EH (cell line): ENCODE data around the gene B4GALNT4.
A peak's percentile ranks its signal among the peaks of the same experiment; 100 is the strongest.
"Not testable (repeated sequence)": the region's sequence is repeated elsewhere in the genome, so short reads cannot be mapped to it uniquely, and the experiment has no call there.

ENCODE experiments used
- DNase-seq: peaks from one replicate; pipeline ENCODE4 v3.0.0-alpha.2; 2015; ENCODE audit warnings: low read depth

B4GALNT4 gene, protein sequence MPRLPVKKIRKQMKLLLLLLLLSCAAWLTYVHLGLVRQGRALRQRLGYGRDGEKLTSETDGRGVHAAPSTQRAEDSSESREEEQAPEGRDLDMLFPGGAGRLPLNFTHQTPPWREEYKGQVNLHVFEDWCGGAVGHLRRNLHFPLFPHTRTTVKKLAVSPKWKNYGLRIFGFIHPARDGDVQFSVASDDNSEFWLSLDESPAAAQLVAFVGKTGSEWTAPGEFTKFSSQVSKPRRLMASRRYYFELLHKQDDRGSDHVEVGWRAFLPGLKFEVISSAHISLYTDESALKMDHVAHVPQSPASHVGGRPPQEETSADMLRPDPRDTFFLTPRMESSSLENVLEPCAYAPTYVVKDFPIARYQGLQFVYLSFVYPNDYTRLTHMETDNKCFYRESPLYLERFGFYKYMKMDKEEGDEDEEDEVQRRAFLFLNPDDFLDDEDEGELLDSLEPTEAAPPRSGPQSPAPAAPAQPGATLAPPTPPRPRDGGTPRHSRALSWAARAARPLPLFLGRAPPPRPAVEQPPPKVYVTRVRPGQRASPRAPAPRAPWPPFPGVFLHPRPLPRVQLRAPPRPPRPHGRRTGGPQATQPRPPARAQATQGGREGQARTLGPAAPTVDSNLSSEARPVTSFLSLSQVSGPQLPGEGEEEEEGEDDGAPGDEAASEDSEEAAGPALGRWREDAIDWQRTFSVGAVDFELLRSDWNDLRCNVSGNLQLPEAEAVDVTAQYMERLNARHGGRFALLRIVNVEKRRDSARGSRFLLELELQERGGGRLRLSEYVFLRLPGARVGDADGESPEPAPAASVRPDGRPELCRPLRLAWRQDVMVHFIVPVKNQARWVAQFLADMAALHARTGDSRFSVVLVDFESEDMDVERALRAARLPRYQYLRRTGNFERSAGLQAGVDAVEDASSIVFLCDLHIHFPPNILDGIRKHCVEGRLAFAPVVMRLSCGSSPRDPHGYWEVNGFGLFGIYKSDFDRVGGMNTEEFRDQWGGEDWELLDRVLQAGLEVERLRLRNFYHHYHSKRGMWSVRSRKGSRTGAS

DNA sequence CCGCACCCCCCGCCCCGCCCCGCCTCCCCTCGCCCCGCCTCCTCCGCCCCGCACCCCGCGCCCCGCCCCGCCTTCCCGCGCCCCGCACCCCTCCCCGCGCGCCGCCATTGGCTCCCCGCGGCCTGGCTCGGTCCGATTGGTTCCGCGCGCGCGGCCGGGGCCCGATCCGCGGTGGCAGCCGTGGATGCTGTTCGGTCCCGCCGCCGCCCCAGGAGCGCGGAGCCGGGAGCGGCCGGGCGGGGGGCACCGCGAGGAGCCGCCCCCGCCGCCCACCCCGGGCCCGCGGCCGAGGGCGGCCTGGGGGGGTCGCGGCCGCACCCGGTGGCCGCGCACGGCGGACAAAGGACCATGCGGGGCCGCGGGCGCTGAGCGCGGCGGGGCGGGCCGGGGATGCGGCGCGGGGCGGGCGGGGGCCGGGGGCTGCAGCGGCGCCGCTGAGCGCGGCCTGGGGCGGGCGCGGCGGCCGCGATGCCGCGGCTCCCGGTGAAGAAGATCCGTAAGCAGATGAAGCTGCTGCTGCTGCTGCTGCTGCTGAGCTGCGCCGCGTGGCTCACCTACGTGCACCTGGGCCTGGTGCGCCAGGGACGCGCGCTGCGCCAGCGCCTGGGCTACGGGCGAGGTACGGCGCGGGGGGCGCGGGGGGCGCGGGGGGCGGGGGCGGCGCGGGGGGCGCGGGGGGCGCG lies at the start of gene B4GALNT4:
B4GALNT4 (plus strand) TSS at position 164 of the 683 bp plus-strand sequence; CDS start at position 469, 305 bp downstream.
- peak; percentile 54 for DNase-seq

DNA sequence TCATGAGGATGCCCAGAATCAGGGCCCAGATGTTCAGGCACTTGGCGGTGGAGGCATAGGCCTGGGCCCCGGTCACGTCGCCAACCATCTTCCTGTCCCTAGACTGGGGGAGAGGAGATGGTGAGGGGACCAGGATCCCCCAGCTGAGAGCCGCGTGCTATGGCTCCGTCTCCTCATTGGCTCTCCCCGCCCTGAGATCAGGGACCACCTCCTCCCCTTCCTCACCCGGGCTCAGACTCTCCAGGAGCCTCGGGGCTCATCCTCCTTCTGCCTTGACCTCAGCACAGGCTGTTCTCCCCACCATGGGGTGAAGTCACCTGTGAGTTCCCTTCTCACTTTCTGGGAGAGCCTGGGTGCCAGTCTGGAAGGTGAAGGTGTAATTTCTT lies 49.4 kb upstream of the B4GALNT4 start:
- not testable (repeated sequence) for DNase-seq

DNA sequence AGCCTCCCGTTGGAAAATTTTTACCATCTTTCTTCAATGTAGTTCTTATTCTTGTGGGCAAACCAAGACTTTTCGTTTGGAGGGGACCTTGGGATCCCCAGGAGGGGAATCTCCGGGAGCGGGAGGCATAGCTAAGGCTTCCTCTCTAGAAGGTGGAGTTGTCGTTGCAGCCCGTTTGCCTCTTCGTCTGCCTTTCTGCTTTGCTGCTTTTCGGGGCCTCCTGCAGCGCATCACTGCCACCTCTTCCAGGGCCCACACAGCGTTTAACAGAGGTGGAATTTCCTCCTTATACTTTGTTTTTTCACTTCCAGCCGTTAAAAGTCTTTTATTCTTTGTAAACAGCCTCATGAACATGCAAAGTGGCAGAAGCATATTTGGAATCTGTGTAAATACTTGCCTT lies 45.1 kb upstream of the B4GALNT4 start:
- no peak for DNase-seq

DNA sequence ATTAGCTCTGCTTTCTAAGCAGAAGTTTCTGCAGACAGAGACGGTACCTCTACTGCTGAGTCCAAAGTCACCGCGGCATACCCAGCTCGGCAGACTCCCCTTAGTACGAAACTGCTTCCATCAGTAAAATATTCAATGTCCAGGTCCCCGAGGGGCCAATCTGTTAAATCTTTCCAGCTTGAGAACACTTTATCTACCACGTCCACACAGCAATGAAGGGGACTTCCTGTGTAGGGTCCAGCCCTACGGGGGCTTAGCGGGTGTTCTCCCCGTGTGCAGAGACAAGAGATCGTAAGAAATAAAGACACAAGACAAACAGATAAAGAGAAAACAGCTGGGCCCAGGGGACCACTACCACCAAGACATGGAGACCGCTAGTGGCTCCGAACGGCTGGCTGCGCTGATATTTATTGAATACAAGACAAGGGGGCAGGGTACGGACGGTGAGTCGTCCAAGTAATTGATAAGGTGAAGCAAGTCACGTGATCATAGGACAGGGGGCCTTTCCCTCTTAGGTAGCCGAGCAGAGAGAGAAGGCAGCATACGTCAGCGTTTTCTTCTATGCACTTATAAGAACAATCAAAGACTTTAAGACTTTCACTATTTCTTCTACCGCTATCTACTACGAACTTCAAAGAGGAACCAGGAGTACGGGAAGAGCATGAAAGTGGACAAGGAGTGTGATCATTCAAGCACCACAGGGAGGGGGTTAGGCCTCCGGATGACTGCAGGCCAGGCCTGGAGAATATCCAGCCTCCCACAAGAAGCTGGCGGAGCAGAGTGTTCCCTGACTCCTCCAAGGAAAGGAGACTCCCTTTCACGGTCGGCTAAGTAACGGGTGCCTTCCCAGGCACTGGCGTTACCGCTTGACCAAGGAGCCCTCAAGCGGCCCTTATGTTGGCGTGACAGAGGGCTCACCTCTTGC lies 44.4 kb upstream of the B4GALNT4 start:
- not testable (repeated sequence) for DNase-seq

DNA sequence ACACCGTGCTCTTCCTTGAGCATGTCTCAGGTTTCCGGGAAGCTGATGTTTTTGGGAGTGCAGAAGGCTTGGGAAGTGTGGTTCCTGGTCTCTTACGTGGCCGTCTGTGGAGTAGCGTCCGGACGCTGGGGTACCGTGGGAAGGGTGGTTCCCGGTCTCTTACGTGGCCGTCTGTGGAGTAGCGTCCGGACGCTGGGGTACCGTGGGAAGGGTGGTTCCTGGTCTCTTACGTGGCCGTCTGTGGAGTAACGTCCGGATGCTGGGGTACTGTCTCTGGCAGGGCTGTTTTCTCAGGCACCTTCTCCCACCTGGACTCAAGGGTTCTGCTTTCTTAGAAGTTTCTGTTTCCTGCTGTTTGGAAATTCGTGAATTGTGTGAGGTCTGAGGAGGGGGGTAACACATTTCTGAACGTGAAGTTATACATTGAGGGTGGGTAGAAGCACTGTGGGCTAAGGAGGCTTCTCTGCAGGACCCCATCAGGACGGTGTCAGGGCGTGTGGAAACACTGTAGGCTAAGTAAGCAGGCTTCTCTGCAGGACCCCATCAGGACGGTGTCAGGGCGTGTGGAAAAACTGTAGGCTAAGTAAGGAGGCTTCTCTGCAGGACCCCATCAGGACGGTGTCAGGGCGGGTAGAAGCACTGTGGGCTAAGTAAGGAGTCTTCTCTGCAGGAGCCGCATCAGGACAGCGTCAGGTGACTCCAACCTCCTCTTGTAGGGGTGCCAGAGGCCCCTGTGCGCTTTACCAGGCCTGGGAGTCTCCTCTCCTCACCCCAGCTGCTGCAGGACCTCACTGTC lies 43.3 kb upstream of the B4GALNT4 start:
- no peak for DNase-seq

DNA sequence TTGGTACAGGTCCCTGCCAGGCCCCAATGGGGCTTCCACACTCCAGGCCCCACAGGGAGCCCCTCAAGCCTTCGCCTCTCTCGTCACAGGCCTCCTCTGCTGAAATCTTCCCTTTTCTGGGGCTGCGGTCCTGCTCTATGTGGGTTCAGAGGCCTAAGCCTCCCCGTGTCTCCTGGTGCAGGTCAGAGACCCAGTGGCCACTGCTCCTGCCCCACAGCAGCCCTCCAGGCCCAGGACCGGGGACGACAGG lies 42.8 kb upstream of the B4GALNT4 start:
- DNase-seq = no peak

DNA sequence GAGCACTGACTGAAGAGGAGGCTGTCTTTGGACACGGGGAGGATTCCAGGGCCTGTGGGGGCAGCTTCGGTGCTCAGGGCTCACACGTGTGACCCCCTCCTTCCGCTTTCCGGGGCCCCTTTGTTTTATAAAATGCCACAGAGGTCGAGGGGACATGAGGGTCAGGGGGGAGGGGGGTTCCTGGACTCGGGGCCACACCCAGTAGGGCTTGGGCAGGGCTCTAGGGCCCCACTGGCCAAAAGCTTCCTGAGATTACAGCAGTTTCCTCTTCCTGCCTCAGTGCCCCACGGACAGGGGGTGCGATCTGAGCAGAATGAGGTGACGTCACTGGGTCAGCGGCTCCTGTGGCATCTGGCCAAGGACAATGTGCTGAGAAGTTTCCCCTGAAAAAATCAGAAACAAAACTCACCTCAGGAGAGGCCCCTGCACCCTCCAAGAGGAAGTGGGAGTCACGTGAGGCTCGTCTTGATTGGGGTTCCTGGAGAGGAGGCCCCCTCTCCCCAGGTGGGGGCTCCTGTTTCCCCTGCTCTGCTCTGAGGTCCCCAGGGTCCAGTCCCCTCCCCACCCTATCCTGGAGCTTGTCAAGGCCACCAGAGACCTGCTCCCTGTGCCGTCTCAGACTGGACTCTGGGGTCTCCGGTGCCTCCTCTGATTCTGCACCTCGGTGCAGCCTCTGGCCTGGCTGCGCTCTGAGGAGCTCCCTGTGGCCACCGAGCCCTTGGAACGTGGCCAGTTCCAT lies 42.3 kb upstream of the B4GALNT4 start:
- peak; percentile 49 for DNase-seq

DNA sequence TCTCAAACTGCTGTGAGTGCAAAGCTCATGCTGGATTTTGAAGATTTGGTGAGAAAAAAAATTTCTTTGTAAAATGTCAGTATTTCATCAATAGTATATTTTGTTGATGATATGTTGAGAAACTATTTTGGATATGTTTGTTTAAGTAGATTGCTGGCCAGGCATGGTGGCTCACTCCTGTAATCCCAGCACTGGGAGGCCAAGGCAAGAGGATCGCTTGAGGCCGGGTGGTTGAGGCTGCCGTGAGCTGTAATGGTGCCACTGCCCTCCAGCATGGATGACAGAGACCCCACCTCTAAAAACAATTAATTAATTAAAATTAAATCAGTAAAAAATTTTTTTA lies 41.7 kb upstream of the B4GALNT4 start:
- DNase-seq = peak; percentile 33

DNA sequence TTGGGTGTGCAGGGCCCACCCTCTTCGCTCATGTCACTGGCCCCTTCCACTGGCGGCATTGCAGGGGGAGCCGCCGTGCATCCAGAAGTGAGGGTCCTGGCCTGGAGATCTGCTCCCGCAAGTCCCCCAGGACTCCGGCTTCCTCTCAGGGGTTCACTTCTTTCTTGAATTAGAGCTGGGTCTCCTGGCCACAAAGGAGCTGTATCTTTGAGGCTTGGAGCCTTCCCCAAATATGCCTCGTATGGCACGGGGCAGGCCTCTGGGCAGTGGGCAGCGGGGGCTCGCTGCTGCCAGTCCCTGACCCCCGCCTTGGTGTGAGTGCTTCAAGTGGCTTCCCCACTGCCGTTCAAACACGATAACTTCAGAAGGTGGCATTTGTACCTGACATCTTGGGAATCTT lies 41.3 kb upstream of the B4GALNT4 start:
- no peak for DNase-seq

DNA sequence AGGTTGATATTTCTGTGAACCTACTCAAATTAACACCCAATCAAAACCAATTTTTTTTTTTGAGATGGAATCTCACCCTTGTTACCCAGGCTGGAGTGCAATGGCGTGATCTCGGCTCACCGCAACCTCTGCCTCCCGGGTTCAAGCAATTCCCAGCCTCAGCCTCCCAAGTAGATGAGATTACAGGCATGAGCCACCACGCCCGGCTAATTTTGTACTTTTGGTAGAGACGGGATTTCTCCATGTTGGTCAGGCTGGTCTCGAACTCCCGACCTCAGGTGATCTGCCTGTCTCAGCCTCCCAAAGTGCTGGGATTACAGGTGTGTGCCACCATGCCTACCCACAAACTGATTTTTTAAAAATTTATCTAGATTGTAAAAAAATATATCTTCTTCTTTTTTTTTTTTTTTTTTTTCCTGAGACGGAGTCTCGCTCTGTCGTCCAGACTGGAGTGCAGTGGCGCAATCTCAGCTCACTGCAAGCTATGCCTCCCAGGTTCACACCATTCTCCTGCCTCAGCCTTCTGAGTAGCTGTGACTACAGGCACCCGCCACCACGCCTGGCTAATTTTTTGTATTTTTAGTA lies 40.7 kb upstream of the B4GALNT4 start:
- not testable (repeated sequence) for DNase-seq

DNA sequence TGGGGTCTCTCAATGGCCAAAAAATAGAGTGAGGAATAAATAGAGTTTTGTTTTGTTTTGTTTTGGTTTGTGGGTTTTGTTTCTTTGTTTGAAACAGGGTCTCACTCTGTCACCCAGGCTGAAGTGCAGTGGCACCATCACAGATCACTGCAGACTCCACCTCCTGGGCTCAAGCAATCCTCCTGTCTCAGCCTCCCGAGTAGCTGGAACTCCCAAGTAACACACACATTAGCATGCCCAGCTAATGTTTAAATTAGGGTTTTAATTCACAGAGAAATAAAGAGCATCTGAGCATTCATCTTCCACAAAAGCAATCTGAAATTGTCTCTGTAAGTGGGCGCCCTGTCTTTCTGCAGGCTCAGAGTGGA lies 39.4 kb upstream of the B4GALNT4 start:
- no peak for DNase-seq

DNA sequence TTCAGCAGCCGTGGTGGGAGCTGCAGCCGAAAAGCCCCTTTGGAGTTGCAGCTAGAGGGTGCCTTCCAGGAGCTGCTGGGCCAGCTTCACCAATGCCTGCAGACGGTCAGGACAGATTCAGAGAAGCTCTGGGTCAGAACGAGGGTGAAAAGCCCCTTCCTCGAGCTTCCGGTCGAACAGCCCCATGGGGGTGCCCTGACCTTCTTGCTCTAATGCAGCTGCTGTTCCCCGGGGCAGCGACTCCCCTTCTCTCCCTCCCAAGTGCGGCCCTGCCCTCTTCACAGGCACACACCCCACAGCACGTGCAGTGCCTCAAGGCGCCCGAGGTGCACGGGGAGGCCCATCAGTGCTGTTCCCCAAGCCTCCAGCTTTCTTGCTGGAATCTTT lies 39.0 kb upstream of the B4GALNT4 start:
- no peak for DNase-seq

DNA sequence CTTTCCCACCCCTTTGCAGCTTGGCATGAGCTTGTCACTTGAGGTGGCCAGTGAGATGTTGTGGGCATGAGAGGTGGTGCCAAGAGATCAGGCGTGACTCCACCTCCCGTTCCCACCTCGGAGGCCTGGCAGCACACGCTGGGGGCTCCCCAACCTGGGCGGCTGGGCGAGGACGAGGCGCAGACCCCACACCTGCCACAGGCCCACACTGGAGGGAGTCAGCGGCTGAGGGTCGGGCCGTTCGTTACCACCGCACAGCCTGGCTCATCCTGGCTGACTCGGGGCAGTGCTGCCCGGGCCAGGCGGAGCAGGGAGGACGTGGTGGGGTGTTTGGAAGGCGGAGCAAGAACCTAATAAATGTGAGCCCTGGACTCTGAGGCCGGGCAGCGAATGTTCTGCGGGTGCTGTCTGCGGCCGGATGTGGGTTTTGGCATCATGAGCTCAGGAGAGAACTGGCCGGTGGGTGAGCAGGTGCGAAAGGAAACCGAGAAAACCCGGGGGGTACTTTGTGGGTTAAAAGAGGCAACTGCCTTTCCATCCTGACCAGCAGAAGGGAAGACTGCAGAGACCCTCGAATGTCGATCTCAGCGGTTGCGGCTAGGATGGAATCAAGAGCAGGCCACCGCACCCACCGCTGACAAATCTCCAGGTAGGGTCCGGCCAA lies 38.5 kb upstream of the B4GALNT4 start:
- no peak for DNase-seq

DNA sequence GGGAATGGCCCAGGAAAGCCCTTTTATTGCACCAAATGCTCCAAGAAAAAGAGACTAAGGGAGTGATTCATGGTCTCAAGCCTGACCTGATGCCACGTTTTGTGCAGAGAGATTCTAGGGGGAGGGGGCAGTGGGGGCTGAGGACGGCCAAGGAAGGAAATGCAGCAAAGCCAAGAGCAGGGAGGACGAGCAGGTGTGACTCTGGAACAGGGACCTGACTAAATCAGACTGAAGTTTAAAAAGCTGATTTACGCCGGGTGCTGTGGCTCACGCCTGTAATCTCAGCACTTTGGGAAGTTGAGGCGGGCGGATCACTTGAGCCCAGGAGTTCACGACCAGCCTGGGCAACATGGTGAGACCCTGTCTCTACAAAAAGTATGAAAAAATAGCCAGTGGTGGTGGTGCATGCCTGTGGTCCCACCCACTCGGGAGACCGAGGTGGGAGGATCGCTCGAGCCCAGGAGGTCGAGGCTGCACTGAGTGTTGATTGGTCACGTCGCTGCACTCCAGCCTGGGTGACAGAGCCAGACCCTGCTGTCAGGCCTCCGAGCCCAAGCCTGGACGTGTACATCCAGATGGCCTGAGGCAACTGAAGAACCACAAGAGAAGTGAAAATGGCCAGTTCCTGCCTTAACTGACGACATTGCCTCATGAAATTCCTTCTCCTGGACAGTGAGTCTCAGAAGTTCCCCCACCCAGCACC lies 37.8 kb upstream of the B4GALNT4 start:
- no peak for DNase-seq

DNA sequence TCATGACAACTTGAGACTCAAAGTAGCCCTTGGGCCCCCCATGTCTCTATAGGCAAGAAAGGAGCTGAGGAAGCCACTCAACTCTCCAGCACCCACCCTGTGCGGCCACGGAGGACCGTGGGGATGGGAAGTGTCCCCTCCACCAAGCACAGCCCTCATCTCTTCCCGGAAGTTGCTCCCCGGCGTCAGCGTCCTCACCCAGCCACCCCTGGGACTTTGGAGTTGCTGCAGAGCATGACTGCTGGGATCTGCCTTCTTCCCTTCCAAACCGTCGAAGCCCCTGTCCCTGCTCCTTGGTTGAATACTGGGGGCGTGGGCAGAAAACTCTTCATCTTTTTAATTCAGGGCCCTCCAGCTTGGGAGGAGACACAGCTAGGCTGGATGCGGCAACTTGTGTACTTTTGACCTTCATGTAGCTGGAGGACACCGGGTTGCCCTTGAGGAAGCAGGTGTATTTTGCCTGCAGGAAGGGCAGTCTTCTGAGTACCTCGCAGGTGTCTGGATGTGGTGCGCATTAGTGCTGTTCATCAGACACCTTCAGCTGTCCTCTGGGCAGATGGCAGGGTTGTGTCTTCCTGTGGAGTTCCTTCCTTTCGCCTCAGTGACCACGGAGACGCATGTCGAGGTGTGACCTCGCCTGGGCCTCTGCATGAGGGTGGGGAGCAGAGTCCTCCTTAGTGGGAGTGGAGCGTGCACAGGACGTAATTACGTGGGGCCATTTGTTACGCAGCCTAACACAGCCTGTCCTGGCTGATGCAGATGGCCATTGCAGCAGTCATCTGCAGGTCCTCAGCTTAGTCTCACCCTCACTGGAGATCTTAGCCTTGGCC lies 36.4 kb upstream of the B4GALNT4 start:
- DNase-seq = no peak

DNA sequence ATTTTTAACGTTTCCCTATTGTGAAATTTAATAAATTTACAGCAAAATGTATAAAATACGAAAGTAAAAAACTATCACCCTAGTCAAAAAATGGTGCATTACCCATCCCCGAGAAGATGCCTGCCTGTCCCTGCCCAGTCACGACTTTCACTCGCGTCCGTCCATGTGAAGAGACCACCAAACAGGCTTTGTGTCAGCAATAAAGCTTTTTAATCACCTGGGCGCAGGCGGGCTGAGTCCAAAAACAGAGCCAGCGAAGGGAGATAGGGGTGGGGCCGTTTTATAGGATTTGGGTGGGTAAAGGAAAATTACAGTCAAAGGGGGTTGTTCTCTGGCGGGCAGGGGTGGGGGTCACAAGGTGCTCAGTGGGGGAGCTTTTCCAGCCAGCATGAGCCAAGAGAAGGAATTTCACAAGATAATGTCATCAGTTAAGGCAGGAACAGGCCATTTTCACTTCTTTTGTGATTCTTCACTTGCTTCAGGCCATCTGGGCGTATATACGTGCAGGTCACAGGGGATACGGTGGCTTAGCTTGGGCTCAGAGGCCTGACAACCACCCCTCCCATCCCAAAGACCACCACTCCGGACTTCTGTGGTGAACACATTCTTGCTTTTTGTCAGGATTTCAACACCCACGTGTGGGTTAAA lies 35.6 kb upstream of the B4GALNT4 start:
- DNase-seq = not testable (repeated sequence)
